Calu3 (cell line): ENCODE results near the gene FNDC3B. TPM values are rescaled to one million over a fixed set of nuclear protein-coding genes. Genes with fewer than 3 reads are reported as not detected.
A peak's percentile ranks its signal among the peaks of the same experiment; 100 is the strongest.

Source experiments
- BruUV-seq: library from RNA; stranded (reverse); fragments of 400-500 nt; replicated peaks from 2 replicates; lab custom pipeline; 2021; lab: Mats Ljungman, UMichigan
- CTCF ChIA-PET: fragments of 300-600 bp; sonication (Branson Sonifier 250); formaldehyde crosslinking; loops from one replicate; lab custom pipeline; 2022; ENCODE audit warnings: antibody characterized with exemption; lab: Charles Lee
- DNase-seq: peaks from one replicate; pipeline ENCODE4 v3.0.0; 2022
- H3K27ac Mint-ChIP-seq: one replicate; pipeline ENCODE4 v1.8.0; 2022; ENCODE audit warnings: mixed read lengths; ENCODE audit not compliant: unreplicated experiment
- H3K27me3 Mint-ChIP-seq: one replicate; pipeline ENCODE4 v1.8.0; 2022; ENCODE audit warnings: mixed read lengths; ENCODE audit not compliant: unreplicated experiment
- H3K36me3 Mint-ChIP-seq: one replicate; pipeline ENCODE4 v1.8.0; 2022; ENCODE audit warnings: mild to moderate bottlenecking, moderate library complexity, mixed read lengths; ENCODE audit not compliant: insufficient read depth, unreplicated experiment
- H3K4me1 Mint-ChIP-seq: one replicate; pipeline ENCODE4 v1.8.0; 2022; ENCODE audit warnings: mild to moderate bottlenecking, low read depth, mixed read lengths; ENCODE audit not compliant: unreplicated experiment
- H3K4me3 Mint-ChIP-seq: one replicate; pipeline ENCODE4 v1.8.0; 2022; ENCODE audit warnings: mild to moderate bottlenecking, low read depth, moderate library complexity, mixed read lengths; ENCODE audit not compliant: unreplicated experiment
- H3K9me3 Mint-ChIP-seq: one replicate; pipeline ENCODE4 v1.8.0; 2022; ENCODE audit warnings: low read depth, mixed read lengths; ENCODE audit not compliant: unreplicated experiment
- intact Hi-C: fragments of 100-400 bp; cut with micrococcal nuclease; formaldehyde crosslinking; loops from one replicate; pipeline ENCODE4 v1.10.0; 2022; ENCODE audit not compliant: unreplicated experiment
- total RNA-seq: library from RNA; stranded (reverse); gene quantifications from 2 replicates; pipeline ENCODE4 v1.2.3, GENCODE V29; 2022
- TF ChIP-seq, protein P1 (sequence below): fragments of 200-600 bp; IDR thresholded peaks from one replicate; pipeline ENCODE4 v1.8.0; 2022; ENCODE audit warnings: antibody characterized with exemption; ENCODE audit not compliant: unreplicated experiment

The FNDC3B gene
- total RNA-seq, 1 experiment from 2014 or later, result 453 TPM

DNA sequence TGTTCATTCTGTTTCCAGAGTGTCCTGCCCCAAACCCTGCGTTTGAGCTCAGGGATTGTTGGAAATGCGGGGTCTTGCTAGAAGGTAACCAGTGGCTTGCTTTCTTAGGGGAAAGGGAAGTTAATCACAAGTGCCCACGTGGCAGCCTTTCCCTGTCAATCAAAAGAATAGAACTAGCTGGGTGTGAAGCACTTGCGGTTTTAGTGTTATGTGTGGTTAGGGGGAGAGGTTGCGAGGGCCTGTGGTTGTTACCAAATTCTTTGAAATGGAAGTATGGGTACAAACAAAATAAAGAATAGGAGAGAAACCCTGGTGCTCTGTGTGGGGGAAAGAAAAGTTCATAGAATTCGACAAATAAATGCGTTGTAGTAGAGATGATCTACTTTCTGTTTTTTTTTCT lies 67.6 kb downstream of the FNDC3B start:
- H3K9me3 Mint-ChIP-seq, result no peaks in the 10 kb centered on the region
- no TSS peak for BruUV-seq
- CTCF ChIA-PET, result interaction anchor here (0.5 to 0.6 kb wide), 2 partner anchors 422 to 487 kb away, joined by 3 read pairs; no protein-coding TSS in a partner anchor
- peaks cover 70% of the 10 kb centered on the region for H3K36me3 Mint-ChIP-seq
- H3K4me1 Mint-ChIP-seq, result peaks cover 79% of the 10 kb centered on the region
- intact Hi-C loops, result loop anchor here (10.0 kb wide), 1 partner anchor 462 kb away; no protein-coding TSS in a partner anchor
- TF ChIP-seq, protein P1, sequence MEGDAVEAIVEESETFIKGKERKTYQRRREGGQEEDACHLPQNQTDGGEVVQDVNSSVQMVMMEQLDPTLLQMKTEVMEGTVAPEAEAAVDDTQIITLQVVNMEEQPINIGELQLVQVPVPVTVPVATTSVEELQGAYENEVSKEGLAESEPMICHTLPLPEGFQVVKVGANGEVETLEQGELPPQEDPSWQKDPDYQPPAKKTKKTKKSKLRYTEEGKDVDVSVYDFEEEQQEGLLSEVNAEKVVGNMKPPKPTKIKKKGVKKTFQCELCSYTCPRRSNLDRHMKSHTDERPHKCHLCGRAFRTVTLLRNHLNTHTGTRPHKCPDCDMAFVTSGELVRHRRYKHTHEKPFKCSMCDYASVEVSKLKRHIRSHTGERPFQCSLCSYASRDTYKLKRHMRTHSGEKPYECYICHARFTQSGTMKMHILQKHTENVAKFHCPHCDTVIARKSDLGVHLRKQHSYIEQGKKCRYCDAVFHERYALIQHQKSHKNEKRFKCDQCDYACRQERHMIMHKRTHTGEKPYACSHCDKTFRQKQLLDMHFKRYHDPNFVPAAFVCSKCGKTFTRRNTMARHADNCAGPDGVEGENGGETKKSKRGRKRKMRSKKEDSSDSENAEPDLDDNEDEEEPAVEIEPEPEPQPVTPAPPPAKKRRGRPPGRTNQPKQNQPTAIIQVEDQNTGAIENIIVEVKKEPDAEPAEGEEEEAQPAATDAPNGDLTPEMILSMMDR, result no peak
- no peaks in the 10 kb centered on the region for H3K27me3 Mint-ChIP-seq
- H3K27ac Mint-ChIP-seq, result peak overlapping the region; percentile 61
- H3K4me3 Mint-ChIP-seq, result no peak overlapping the region
- DNase-seq, result no peak

DNA sequence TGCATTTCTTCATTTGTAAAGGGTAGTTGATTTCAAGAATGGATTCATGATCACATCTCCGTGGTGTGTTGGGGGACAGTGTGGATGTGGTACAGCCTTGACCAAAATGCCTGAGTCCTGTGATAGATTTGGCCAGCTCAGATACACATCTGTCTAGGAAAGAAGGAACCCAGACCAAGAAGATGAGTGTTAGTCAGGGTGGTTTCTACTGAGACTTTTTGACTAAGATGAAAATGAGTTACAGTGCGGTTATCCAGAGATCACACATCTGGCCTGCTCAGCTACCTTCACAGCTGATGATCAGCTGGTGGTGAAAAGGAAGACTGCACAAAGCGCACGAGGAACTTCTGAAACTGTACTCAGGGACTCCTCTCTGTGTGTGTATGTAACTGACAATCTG lies 68.0 kb downstream of the FNDC3B start:
- H3K27ac Mint-ChIP-seq, result peak overlapping the region; percentile 61
- H3K9me3 Mint-ChIP-seq, result no peaks in the 10 kb centered on the region
- BruUV-seq, result no TSS peak
- H3K4me3 Mint-ChIP-seq, result no peak overlapping the region
- DNase-seq, result no peak
- H3K4me1 Mint-ChIP-seq, result peaks cover 74% of the 10 kb centered on the region
- TF ChIP-seq, protein P1, result no peak
- intact Hi-C loops, result loop anchor here (10.0 kb wide), 1 partner anchor 463 kb away; no protein-coding TSS in a partner anchor
- H3K27me3 Mint-ChIP-seq, result no peaks in the 10 kb centered on the region
- H3K36me3 Mint-ChIP-seq, result peaks cover 70% of the 10 kb centered on the region
- CTCF ChIA-PET, result interaction anchor here (0.5 to 0.8 kb wide), 2 partner anchors 32 to 422 kb away, joined by 3 read pairs; no protein-coding TSS in a partner anchor

DNA sequence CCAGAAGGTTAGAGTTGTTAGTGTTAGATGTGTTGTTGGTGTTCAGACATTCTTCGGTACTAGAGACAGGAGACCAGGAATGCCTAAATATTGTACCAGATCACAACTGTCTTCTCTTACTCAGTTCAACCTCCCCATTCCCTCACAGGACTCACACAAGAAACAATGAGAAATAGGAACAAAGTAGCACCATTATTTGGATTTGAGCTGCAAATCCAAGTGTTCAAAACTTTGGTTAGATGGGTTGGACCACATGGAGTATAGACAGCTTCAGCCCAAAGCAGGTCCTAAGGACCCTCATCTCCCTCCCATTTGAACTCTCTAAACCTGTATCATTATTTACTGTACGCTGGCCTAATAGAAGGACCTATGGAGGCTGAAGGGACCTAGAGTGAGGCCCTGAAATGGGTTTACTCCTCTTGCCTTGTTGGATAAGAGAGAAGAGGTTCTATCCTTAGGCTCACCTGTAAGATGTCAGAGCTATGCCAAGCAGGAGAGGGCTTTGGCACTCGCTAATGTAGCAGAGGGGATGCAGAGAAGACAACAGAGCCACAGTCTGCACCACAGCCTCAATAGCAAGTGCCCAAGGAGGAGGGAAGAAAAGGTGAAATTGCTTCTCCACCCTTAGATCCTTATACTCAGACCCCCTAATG lies 70.9 kb downstream of the FNDC3B start:
- no peaks in the 10 kb centered on the region for H3K9me3 Mint-ChIP-seq
- no peaks in the 10 kb centered on the region for H3K27me3 Mint-ChIP-seq
- no peak overlapping the region for H3K4me3 Mint-ChIP-seq
- peaks cover 76% of the 10 kb centered on the region for H3K36me3 Mint-ChIP-seq
- intact Hi-C loops, result no loop called here
- no peak for DNase-seq
- H3K27ac Mint-ChIP-seq, result no peak overlapping the region
- BruUV-seq, result no TSS peak
- CTCF ChIA-PET, result interaction anchor here (0.6 kb wide), 1 partner anchor 21 kb away, joined by 6 read pairs; no protein-coding TSS in a partner anchor
- H3K4me1 Mint-ChIP-seq, result peaks cover 63% of the 10 kb centered on the region
- TF ChIP-seq, protein P1, result no peak

DNA sequence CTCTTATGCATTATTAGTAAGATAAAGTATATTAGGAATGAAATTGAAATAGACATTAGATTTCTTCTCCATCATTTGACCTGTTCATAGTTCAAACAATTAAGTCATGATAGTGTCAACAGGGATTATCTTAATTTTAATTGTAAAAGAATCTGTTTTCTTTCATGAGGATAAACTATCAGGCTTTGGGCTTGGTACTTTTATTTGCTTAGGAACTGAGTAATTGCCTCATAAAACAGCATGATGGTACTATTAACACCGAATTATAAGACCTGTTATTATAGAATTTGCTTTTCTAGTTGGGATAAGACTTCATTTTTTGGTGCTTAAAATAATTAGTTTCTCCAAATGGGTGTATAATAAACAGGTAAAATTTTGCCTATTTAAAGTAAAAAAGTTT lies 71.8 kb downstream of the FNDC3B start:
- CTCF ChIA-PET, result no interaction called here
- DNase-seq, result no peak
- Mint-ChIP-seq H3K36me3 (peaks cover 76% of the 10 kb centered on the region), H3K4me3 (no peak overlapping the region), H3K4me1 (peaks cover 56% of the 10 kb centered on the region), H3K27me3 (no peaks in the 10 kb centered on the region), H3K27ac (no peak overlapping the region), H3K9me3 (no peaks in the 10 kb centered on the region)
- TF ChIP-seq, protein P1, result no peak
- intact Hi-C loops, result no loop called here
- BruUV-seq, result no TSS peak
